ENCODE measurements around the gene CHRM1. TPM values are rescaled to one million over a fixed set of nuclear protein-coding genes. Genes with fewer than 3 reads are reported as not detected.
A peak's percentile ranks its signal among the peaks of the same experiment; 100 is the strongest.

CHRM1 gene
- total RNA-seq, 1 experiment from 2014 or later, result not detected

GRCh38 chr11:62883673-62884072, 37.5 kb downstream of the CHRM1 start:
- Histone ChIP-seq H4K20me1 (ENCODE audit: control insufficient read depth, insufficient read depth, insufficient read length) (no peaks in the 10 kb centered on the region), H2BK15ac (ENCODE audit: low read depth, low read length) (no peak overlapping the region), H3K18ac (ENCODE audit: insufficient read length, low read depth, low read length) (no peak overlapping the region), H3K27me3 (ENCODE audit: insufficient read depth, low read length) (no peaks in the 10 kb centered on the region; the same call in 1 of the 2 replicates), H2BK20ac (ENCODE audit: low read depth, low read length, poor library complexity, severe bottlenecking) (no peak overlapping the region), H2BK12ac (ENCODE audit: insufficient read length, low read depth, low read length) (no peak overlapping the region), H4K5ac (ENCODE audit: insufficient read length, low read depth, low read length) (no peak overlapping the region), H3K79me1 (ENCODE audit: insufficient read depth, low read depth, low read length, poor library complexity, severe bottlenecking) (no peaks in the 10 kb centered on the region), H2AK5ac (ENCODE audit: insufficient read length, low read length) (no peak overlapping the region), H3K14ac (ENCODE audit: insufficient read depth, low read length) (no peak overlapping the region), H3K4me1 (ENCODE audit: insufficient read depth, low read length) (no peaks in the 10 kb centered on the region; the same call in 1 of the 2 replicates), H3K23ac (ENCODE audit: insufficient read length, low read depth, low read length) (no peak overlapping the region), H3K56ac (ENCODE audit: insufficient read length, low read depth, low read length) (no peak overlapping the region), H3K9ac (ENCODE audit: extremely low read depth, insufficient read length, low read length) (peak overlapping the region; percentile 5), H4K91ac (ENCODE audit: insufficient read length, low read depth, low read length) (no peak overlapping the region), H3K27ac (ENCODE audit: insufficient read length, low read depth, low read length) (no peak overlapping the region), H3K79me2 (ENCODE audit: insufficient read depth, low read length) (peaks cover 4% of the 10 kb centered on the region; the same call in 1 of the 2 replicates), H3K4ac (ENCODE audit: low read depth, low read length) (no peak overlapping the region), H3K4me2 (ENCODE audit: insufficient read depth, insufficient read length, low read length) (no peak overlapping the region), H2BK5ac (ENCODE audit: insufficient read length, low read length) (no peak overlapping the region), H2AFZ (ENCODE audit: low read length) (no peak overlapping the region), H2BK120ac (ENCODE audit: low read depth, low read length, poor library complexity, severe bottlenecking) (no peak overlapping the region), H3T11ph (ENCODE audit: low read length) (no peak overlapping the region), H4K8ac (replicated peaks; ENCODE audit: insufficient read length, low read depth, low read length) (no peak overlapping the region), H3K9me3 (ENCODE audit: control insufficient read depth, low read depth, low read length) (no peaks in the 10 kb centered on the region), H3K23me2 (ENCODE audit: insufficient read length, low read depth, low read length, poor library complexity, severe bottlenecking) (peaks cover 15% of the 10 kb centered on the region)
- WGBS (ENCODE audit: extremely low coverage, insufficient read length, low lambda C conversion rate), result no CpG with 5 or more reads among the region's 3 CpGs
- Mint-ChIP-seq H3K4me1 (peaks cover 44 to 54% of the 10 kb centered on the region in 2 experiments), H3K27me3 (ENCODE audit: low read depth) (peaks cover 5% of the 10 kb centered on the region), H3K9me3 (peaks cover 2 to 3% of the 10 kb centered on the region in 2 experiments; a peak in 3 of 5 replicates), H3K4me3 (peak overlapping the region; percentile 99 to 100; a peak in 4 of 5 replicates), H3K36me3 (ENCODE audit: insufficient read depth in 1 of 3, low read depth in 3 of 3) (peaks cover 74 to 89% (median 87%) of the 10 kb centered on the region in 3 experiments), H3K27ac (peak overlapping the region; percentile 78 to 100 (median 83); a peak in 5 of 7 replicates)
- no peak for DNase-seq
- TF ChIP-seq CTCF (conservative IDR thresholded peaks at IDR 0.05), result no peak
